ENCODE data around the gene DIDO1.

DIDO1 gene

DNA sequence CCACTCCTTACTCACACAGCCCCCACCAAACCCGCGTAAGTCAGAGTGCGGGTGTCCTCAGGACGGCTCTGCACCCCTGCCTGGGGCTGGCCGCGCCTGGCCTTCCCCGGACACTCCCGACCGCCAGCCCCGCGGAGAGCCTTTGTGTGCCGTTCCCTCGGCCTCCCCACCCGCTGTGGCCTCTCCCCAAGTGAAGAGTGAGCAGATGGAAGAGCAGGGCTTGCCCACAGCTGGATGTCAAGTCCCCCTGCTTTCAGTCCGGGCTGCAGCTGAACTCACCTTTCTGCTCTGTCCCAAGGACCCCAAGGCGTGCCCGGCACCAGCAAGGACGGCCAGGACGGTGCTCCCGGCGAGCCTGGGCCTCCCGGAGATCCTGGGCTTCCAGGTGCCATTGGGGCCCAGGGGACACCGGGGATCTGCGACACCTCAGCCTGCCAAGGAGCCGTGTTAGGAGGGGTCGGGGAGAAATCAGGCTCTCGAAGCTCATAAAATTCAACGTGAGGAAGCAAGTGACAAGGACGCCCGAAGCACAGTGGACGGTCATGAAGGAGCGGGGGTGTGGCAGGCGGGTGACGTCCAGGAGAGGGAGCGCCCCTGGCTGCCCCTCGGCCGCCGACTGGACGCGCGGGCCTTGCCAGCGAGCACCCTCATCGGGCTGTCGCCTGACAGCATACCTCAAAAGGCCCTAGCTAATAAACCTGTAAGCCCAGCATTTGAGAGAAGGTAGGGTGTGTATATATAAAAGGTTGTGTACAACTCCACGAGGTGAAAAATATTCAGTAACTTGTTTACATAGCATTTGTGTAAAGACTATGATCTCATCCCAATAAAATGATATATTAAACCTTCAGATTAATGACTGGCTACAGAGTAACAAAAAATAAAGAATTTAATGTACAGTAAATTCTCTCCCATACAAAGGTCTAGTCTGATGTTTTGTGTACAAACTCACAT, 85.8 kb downstream of the DIDO1 start:
- H3K79me2 ChIP-seq (ENCODE audit: control insufficient read depth, insufficient read depth, low read length, poor library complexity) = no peaks in the 10 kb centered on the region
- H2BK120ac ChIP-seq (ENCODE audit: insufficient read depth, low read length, poor library complexity) = no peak overlapping the region
- H3K4me1 ChIP-seq (ENCODE audit: control insufficient read depth in 1 of 2, insufficient read depth in 2 of 2, low read length in 2 of 2) = peaks cover 3% of the 10 kb centered on the region in 2 experiments

DNA sequence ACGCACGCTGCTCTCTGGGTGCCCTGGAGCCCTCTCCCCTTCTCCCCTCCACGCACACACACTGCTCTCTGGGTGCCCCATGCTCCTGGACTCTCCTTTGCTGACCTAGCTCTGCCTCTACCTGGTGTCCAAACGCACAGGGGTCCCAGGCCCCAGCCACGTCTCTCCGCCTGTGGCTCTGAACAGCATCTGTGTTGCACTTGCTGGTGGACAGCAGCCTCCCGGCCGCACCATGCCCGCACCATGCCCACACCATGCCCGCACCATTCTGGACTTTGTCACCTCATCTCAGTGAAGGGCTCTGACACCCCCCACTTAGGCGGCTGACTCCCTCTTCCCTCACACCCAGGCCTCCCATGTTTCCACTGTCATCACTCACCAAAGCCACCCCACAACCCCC, 86.5 kb downstream of the DIDO1 start:
- Histone ChIP-seq H3K4me2 (ENCODE audit: low read length) (no peak overlapping the region), H4K91ac (ENCODE audit: low read depth, low read length) (no peak overlapping the region), H3K4me3 (ENCODE audit: low read depth, low read length) (no peak overlapping the region), H2AK5ac (ENCODE audit: low read length) (no peak overlapping the region), H2BK5ac (ENCODE audit: low read depth, low read length, poor library complexity) (no peak overlapping the region), H3K4me1 (ENCODE audit: control insufficient read depth in 1 of 2, insufficient read depth in 2 of 2, low read length in 2 of 2) (peaks cover 3% of the 10 kb centered on the region in 2 experiments), H2BK12ac (ENCODE audit: low read length) (no peak overlapping the region), H3K9ac (ENCODE audit: low read length) (no peak overlapping the region), H4K12ac (ENCODE audit: low read depth, low read length) (no peak overlapping the region), H2BK120ac (ENCODE audit: insufficient read depth, low read length, poor library complexity) (no peak overlapping the region), H3K27ac (ENCODE audit: low read depth, low read length) (no peak overlapping the region), H3K27me3 (ENCODE audit: insufficient read depth, low read length) (no peaks in the 10 kb centered on the region), H3K14ac (ENCODE audit: low read length) (no peak overlapping the region), H2AFZ (ENCODE audit: insufficient read depth, low read length, poor library complexity) (no peak overlapping the region), H3K36me3 (ENCODE audit: control insufficient read depth in 1 of 2, insufficient read depth in 2 of 2, low read length in 2 of 2) (peaks cover 40 to 41% of the 10 kb centered on the region in 2 experiments), H3K4ac (ENCODE audit: low read depth, low read length) (no peak overlapping the region), H3K79me1 (ENCODE audit: low read length) (no peaks in the 10 kb centered on the region), H3K18ac (ENCODE audit: low read length) (no peak overlapping the region), H3K23ac (ENCODE audit: low read length) (no peak overlapping the region), H3K79me2 (ENCODE audit: control insufficient read depth, insufficient read depth, low read length, poor library complexity) (no peaks in the 10 kb centered on the region), H4K8ac (ENCODE audit: low read depth, low read length) (no peak overlapping the region), H3K9me3 (ENCODE audit: insufficient read depth, low read depth, low read length) (no peaks in the 10 kb centered on the region)
- no peak for DNase-seq
- WGBS (ENCODE audit: extremely low coverage, insufficient coverage, insufficient read length) = no CpG with 5 or more reads among the region's 11 CpGs

More for the DNA sequence above, 85.8 kb downstream of the DIDO1 start:
- H2AFZ ChIP-seq (ENCODE audit: insufficient read depth, low read length, poor library complexity) = no peak overlapping the region
- no peak overlapping the region for H2BK5ac ChIP-seq (ENCODE audit: low read depth, low read length, poor library complexity)
- H3K9me3 ChIP-seq (ENCODE audit: insufficient read depth, low read depth, low read length) = no peaks in the 10 kb centered on the region
- H3K18ac ChIP-seq (ENCODE audit: low read length) = no peak overlapping the region
- no peak overlapping the region for H3K27ac ChIP-seq (ENCODE audit: low read depth, low read length)
- H3K79me1 ChIP-seq (ENCODE audit: low read length) = no peaks in the 10 kb centered on the region
- H3K4ac ChIP-seq (ENCODE audit: low read depth, low read length) = no peak overlapping the region
- no peak overlapping the region for H3K4me2 ChIP-seq (ENCODE audit: low read length)
- no peak overlapping the region for H4K8ac ChIP-seq (ENCODE audit: low read depth, low read length)
- no peaks in the 10 kb centered on the region for H3K27me3 ChIP-seq (ENCODE audit: insufficient read depth, low read length)
- no peak overlapping the region for H2AK5ac ChIP-seq (ENCODE audit: low read length)
- no peak overlapping the region for H2BK12ac ChIP-seq (ENCODE audit: low read length)
- no peak overlapping the region for H4K12ac ChIP-seq (ENCODE audit: low read depth, low read length)
- H3K23ac ChIP-seq (ENCODE audit: low read length) = no peak overlapping the region
- no peak overlapping the region for H4K91ac ChIP-seq (ENCODE audit: low read depth, low read length)
- WGBS (ENCODE audit: extremely low coverage, insufficient coverage, insufficient read length) = no CpG with 5 or more reads among the region's 45 CpGs
- no peak overlapping the region for H3K14ac ChIP-seq (ENCODE audit: low read length)
- DNase-seq = no peak
- H3K4me3 ChIP-seq (ENCODE audit: low read depth, low read length) = no peak overlapping the region
- H3K9ac ChIP-seq (ENCODE audit: low read length) = no peak overlapping the region
- peaks cover 37% of the 10 kb centered on the region in 2 experiments for H3K36me3 ChIP-seq (ENCODE audit: control insufficient read depth in 1 of 2, insufficient read depth in 2 of 2, low read length in 2 of 2)

DNA sequence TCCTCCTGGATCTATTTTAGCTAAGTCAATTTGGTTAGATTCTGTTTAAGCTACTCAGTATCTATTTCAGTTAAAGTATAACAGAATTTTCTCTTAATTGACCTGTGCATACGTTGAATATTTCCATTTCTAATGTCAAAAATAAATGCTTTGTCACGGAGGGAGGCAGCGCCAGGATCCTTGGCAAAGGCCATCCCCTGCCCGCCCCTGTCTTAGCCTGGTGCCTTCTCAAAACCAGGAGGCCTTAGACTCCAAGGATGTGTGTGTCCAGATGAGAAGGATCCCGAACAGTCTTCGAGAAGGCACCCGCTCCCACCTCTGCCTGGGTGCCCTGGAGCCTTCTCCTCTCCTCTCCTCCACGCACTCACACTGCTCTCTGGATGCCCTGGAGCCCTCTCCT, 87.0 kb downstream of the DIDO1 start:
- no peak overlapping the region for H4K12ac ChIP-seq (ENCODE audit: low read depth, low read length)
- H4K8ac ChIP-seq (ENCODE audit: low read depth, low read length) = no peak overlapping the region
- peaks cover 40 to 41% of the 10 kb centered on the region in 2 experiments for H3K36me3 ChIP-seq (ENCODE audit: control insufficient read depth in 1 of 2, insufficient read depth in 2 of 2, low read length in 2 of 2)
- H2BK120ac ChIP-seq (ENCODE audit: insufficient read depth, low read length, poor library complexity) = no peak overlapping the region
- H3K79me1 ChIP-seq (ENCODE audit: low read length) = no peaks in the 10 kb centered on the region
- H3K4ac ChIP-seq (ENCODE audit: low read depth, low read length) = no peak overlapping the region
- H4K91ac ChIP-seq (ENCODE audit: low read depth, low read length) = no peak overlapping the region
- H3K27ac ChIP-seq (ENCODE audit: low read depth, low read length) = no peak overlapping the region
- H3K23ac ChIP-seq (ENCODE audit: low read length) = no peak overlapping the region
- H2AFZ ChIP-seq (ENCODE audit: insufficient read depth, low read length, poor library complexity) = no peak overlapping the region
- H3K27me3 ChIP-seq (ENCODE audit: insufficient read depth, low read length) = no peaks in the 10 kb centered on the region
- H2AK5ac ChIP-seq (ENCODE audit: low read length) = no peak overlapping the region
- no peaks in the 10 kb centered on the region for H3K9me3 ChIP-seq (ENCODE audit: insufficient read depth, low read depth, low read length)
- H3K79me2 ChIP-seq (ENCODE audit: control insufficient read depth, insufficient read depth, low read length, poor library complexity) = no peaks in the 10 kb centered on the region
- H3K4me1 ChIP-seq (ENCODE audit: control insufficient read depth in 1 of 2, insufficient read depth in 2 of 2, low read length in 2 of 2) = peaks cover 3% of the 10 kb centered on the region in 2 experiments
- no peak overlapping the region for H3K4me3 ChIP-seq (ENCODE audit: low read depth, low read length)
- no CpG with 5 or more reads among the region's 8 CpGs for WGBS (ENCODE audit: extremely low coverage, insufficient coverage, insufficient read length)
- H3K4me2 ChIP-seq (ENCODE audit: low read length) = no peak overlapping the region
- no peak overlapping the region for H3K9ac ChIP-seq (ENCODE audit: low read length)
- no peak for DNase-seq
- no peak overlapping the region for H3K18ac ChIP-seq (ENCODE audit: low read length)
- no peak overlapping the region for H3K14ac ChIP-seq (ENCODE audit: low read length)
- H2BK12ac ChIP-seq (ENCODE audit: low read length) = no peak overlapping the region
- no peak overlapping the region for H2BK5ac ChIP-seq (ENCODE audit: low read depth, low read length, poor library complexity)

DNA sequence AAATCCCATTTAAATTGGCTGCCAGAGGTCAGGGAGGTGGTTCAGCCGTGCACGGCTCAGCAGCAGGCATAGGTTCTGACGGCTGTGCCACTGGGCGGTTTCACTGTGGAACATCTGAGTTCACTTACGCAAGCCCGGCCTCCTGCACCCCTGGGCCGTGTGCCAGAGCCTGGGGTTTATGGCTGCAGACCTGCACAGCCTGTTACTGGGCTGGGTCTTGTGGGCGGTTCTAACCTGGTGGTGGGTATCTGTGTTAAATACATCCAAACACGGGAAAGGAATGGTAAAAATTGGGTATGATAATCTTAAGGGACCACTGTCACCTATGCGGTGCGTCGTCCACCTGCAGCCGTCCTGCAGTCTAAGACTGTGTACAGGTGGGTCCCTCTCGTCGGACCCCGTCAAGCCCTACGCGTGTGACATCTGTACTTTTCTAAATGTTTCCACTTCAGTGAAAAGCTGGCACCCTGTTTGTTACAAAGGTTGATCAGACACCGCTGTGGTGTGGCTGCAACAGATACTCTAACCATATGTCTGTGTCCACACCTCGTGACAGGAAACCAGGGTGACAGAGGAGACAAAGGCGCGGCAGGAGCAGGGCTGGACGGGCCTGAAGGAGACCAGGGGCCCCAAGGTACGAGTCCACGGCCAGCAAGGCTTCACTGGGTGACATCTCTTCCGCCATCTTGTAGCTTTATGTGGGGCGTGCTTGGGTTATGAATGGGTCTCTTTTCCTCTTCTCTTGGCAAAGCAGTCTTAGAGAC, 88.0 kb downstream of the DIDO1 start:
- Histone ChIP-seq H3K14ac (ENCODE audit: low read length) (no peak overlapping the region), H3K9me3 (ENCODE audit: insufficient read depth, low read depth, low read length) (no peaks in the 10 kb centered on the region), H2BK12ac (ENCODE audit: low read length) (no peak overlapping the region), H3K18ac (ENCODE audit: low read length) (no peak overlapping the region), H2BK5ac (ENCODE audit: low read depth, low read length, poor library complexity) (no peak overlapping the region), H4K91ac (ENCODE audit: low read depth, low read length) (no peak overlapping the region), H3K4ac (ENCODE audit: low read depth, low read length) (no peak overlapping the region), H3K9ac (ENCODE audit: low read length) (peak overlapping the region; percentile 55), H2AK5ac (ENCODE audit: low read length) (no peak overlapping the region), H3K27me3 (ENCODE audit: insufficient read depth, low read length) (no peaks in the 10 kb centered on the region), H3K4me2 (ENCODE audit: low read length) (no peak overlapping the region), H3K4me1 (ENCODE audit: control insufficient read depth in 1 of 2, insufficient read depth in 2 of 2, low read length in 2 of 2) (peaks cover 3% of the 10 kb centered on the region in 2 experiments), H2AFZ (ENCODE audit: insufficient read depth, low read length, poor library complexity) (no peak overlapping the region), H3K36me3 (ENCODE audit: control insufficient read depth in 1 of 2, insufficient read depth in 2 of 2, low read length in 2 of 2) (peaks cover 40 to 41% of the 10 kb centered on the region in 2 experiments), H4K8ac (ENCODE audit: low read depth, low read length) (no peak overlapping the region), H3K79me2 (ENCODE audit: control insufficient read depth, insufficient read depth, low read length, poor library complexity) (no peaks in the 10 kb centered on the region), H3K27ac (ENCODE audit: low read depth, low read length) (no peak overlapping the region), H3K23ac (ENCODE audit: low read length) (no peak overlapping the region), H3K79me1 (ENCODE audit: low read length) (no peaks in the 10 kb centered on the region), H3K4me3 (ENCODE audit: low read depth, low read length) (no peak overlapping the region), H4K12ac (ENCODE audit: low read depth, low read length) (no peak overlapping the region), H2BK120ac (ENCODE audit: insufficient read depth, low read length, poor library complexity) (no peak overlapping the region)
- WGBS (ENCODE audit: extremely low coverage, insufficient coverage, insufficient read length) = no CpG with 5 or more reads among the region's 27 CpGs
- no peak for DNase-seq
